GM21515 (cell line): ENCODE results near the gene GAS2L3.

Experiments used
- ATAC-seq: cut with Tn5 transposase; IDR thresholded peaks from one replicate; pipeline ENCODE4 v1.9.1; 2021; ENCODE audit not compliant: unreplicated experiment

GAS2L3 gene

DNA sequence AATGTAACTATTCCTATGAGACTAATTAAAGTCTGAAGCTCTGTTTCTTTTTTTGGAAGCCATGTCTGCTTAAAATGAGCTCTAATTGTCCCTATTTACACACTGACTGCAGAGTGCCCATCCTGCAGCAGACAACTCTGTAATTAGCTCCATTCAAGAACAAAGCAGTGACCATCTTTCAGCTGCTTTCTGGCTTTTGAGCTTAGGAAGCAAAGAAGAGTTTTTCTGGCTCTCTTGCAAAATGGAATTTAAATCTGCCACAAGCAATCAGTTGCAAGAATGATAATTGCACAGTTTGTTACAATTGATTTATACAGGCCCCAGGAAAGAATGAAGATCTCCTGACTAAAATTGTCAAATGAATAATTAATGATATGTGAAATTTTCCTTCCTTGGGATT is 83.4 kb downstream of the GAS2L3 start:
- no peak for ATAC-seq

- no peak for ATAC-seq
Observed at GRCh38 chr12:100661300-100661951, 87.9 kb downstream of the GAS2L3 start.

DNA sequence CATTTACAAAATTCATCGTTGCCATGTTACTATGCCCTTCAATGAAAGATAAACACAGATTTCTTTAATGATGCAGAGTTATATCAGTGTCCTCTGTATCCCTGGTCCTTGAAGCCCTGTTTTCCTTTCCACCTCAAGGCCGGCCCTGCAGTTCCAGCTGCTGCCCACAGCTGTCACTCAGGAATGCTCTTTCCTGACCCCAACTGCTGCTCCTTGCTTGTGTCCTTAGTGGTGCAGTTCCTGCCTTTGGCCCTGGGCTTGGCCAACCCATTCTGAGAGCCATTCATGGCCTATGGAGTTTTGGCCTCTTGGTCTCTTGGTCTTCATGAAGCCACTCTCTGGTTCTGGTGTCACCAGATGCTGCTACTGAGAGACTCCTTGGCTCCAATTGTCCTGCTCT is 93.1 kb downstream of the GAS2L3 start:
- no peak for ATAC-seq

GRCh38 chr12:100668945-100669536 is 95.6 kb downstream of the GAS2L3 start:
- ATAC-seq: peak; percentile 90

DNA sequence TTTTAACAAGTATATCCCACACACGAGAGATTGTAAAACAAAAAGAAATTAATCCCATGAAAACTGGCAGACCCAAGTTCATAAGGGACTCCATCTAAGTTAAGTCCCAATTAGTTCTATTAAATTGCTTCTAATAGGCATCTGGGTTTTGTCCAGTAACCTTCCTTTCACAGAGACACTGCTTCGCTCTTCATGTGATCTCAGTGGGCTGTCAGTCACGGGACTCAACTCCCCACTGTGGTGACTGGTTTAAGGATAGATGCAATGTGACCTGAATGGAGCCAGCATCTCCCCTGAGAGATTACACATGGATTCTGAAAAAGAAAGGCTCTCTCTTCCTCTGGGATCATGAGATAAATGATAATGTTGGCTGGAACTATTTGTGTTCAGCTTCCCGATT is 96.4 kb downstream of the GAS2L3 start:
- ATAC-seq: no peak

DNA sequence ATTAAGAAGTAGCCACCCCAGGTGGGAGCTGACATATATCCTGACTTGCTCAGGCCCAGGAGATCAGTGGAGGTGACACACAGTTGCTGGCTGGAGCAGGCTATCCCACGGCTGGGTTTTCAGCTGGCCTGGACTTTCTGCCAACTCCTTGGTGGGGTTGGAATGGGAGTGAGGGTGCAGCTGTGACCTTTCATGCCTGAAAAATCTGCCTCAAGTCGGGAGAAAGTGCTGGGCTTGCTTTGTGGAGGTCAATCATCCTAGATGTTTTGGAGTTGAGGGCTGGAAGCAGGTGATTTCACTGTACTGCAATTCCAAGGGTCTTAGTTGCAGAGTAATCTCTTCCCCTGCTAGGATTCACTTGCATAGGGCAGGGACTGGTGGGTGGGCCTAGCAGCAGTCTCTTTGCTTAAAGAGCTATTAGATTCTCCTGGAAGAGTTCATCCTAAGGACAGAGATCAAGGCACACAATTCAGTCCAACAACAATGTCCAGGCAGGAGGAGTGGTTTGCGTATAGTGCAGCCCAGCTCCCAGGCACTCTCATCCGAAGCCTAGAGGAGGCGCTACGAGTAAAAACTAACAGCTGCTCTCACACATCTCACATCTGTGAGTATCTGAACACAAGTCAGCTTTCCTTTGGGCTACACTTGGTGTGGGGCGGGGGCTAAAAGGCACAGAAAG is 98.1 kb downstream of the GAS2L3 start:
- ATAC-seq: no peak

DNA sequence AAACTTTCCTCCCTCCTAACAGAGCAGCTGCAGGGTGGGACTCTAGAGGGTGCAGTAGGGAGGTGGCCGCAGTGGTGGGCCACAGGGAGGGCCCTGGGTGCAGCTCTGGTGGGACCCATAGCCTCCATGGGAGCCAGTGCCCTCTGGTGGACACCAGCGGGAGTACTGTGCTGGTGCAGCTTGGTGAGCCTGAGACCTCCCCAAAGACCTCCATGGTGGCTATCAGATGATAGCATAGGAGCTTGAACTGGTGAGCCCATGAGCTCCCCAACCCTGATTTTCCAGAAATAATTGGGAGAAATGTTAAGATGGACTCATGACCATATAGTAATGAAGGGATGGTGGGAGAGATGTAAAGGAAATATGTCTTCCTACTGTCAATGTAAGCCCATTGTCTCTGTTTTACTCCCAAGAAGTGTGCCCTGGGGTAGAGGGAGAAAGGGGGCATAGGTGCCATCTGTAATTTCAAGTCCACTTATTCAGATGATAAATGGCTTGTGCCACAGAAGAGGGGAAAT is 98.7 kb downstream of the GAS2L3 start:
- peak; percentile 70 for ATAC-seq

DNA sequence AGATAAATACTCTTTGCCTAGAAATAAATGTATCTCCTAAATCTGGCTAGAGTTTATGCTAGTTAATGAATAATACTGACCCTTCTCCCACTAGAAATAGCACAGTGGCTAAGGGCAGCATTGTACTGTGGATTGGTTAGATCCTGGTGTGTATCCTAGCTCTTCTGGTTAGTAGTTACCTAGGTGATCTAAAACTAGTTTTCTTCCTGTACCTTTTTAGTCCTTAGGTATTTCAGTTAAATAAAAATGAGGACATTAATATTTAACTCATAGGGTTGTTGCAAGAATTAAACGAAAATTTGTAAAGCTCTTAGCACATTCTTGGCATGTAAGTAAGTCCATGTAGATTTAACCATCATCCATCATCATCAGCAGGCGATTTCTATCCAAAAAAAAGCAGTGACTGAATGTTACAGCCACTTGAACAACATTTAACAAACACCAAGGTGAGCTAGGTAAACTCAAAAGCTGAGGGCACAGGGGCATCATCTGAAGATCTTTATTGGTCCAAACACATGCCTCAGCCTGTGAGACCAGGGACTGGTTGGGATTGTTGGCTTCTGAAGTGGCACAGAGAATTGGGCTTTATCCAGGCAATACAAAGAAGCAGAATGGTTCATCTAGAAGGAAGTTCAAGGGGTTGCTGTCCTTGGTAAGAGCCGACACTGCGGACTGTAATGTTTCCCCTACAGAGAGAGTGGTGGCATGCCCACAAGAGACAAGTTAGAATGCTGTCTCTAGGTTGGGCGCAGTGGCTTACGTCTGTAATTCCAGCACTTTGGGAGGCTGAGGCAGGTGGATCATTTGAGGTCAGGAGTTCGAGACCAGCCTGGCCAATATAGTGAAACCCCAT is 100.8 kb downstream of the GAS2L3 start:
- no peak for ATAC-seq
